Measurements from ENCODE around the gene CASQ2.

The CASQ2 gene

GRCh38 chr1:115685029-115685705, 83.3 kb downstream of the CASQ2 start:
- no peak for DNase-seq

- DNase-seq = no peak
Measured at GRCh38 chr1:115682792-115683191, 85.7 kb downstream of the CASQ2 start.

GRCh38 chr1:115680730-115681111, 87.8 kb downstream of the CASQ2 start:
- no peak for DNase-seq

- no peak for DNase-seq
Measured at GRCh38 chr1:115679141-115679611, 89.3 kb downstream of the CASQ2 start.

GRCh38 chr1:115678141-115678540, 90.4 kb downstream of the CASQ2 start:
- no peak for DNase-seq

- DNase-seq = no peak
Measured at GRCh38 chr1:115677565-115677964, 90.9 kb downstream of the CASQ2 start.

- no peak for DNase-seq
Measured at GRCh38 chr1:115677182-115677555, 91.3 kb downstream of the CASQ2 start.

GRCh38 chr1:115676498-115677181, 91.9 kb downstream of the CASQ2 start:
- DNase-seq = no peak

GRCh38 chr1:115672224-115673009, 96.1 kb downstream of the CASQ2 start:
- no peak for DNase-seq

GRCh38 chr1:115671176-115671934, 97.2 kb downstream of the CASQ2 start:
- no peak for DNase-seq

- DNase-seq = no peak
Measured at GRCh38 chr1:115670476-115671175, 97.9 kb downstream of the CASQ2 start.

- DNase-seq = no peak
Measured at GRCh38 chr1:115669886-115670285, 98.6 kb downstream of the CASQ2 start.

GRCh38 chr1:115669002-115669673, 99.4 kb downstream of the CASQ2 start:
- no peak for DNase-seq

GRCh38 chr1:115668579-115668978, 99.9 kb downstream of the CASQ2 start:
- DNase-seq = no peak

GRCh38 chr1:115666702-115667101, 101.8 kb downstream of the CASQ2 start:
- DNase-seq = no peak

GRCh38 chr1:115666206-115666605, 102.3 kb downstream of the CASQ2 start:
- no peak for DNase-seq

GRCh38 chr1:115665319-115666096, 103.0 kb downstream of the CASQ2 start:
- no peak for DNase-seq

- no peak for DNase-seq
Measured at GRCh38 chr1:115661157-115661556, 107.4 kb downstream of the CASQ2 start.

- DNase-seq = no peak
Measured at GRCh38 chr1:115660151-115660550, 108.4 kb downstream of the CASQ2 start.

GRCh38 chr1:115658646-115659045, 109.9 kb downstream of the CASQ2 start:
- DNase-seq = no peak

Measured in CD4-positive, alpha-beta T cell treated with Interleukin-12 subunit alpha and Interleukin-12 subunit beta, for 1 hour (primary cell).